ENCODE measurements around the gene SOWAHD. TPM values are rescaled to one million over a fixed set of nuclear protein-coding genes. Genes with fewer than 3 reads are reported as not detected.
"Not testable (repeated sequence)": the region's sequence is repeated elsewhere in the genome, so short reads cannot be mapped to it uniquely, and the experiment has no call there.

The SOWAHD gene
- total RNA-seq, 2 experiments from 2014 or later = 1.7 to 2.1 TPM

GRCh38 chrX:119763181-119763580 is 4.8 kb downstream of the SOWAHD start:
- POLR2A ChIA-PET = no interaction called here
- Mint-ChIP-seq H3K27ac (no peak overlapping the region), H3K36me3 (no peaks in the 10 kb centered on the region), H3K27me3 (no peaks in the 10 kb centered on the region), H3K4me1 (peaks cover 8% of the 10 kb centered on the region), H3K4me3 (no peak overlapping the region), H3K9me3 (no peaks in the 10 kb centered on the region)
- DNase-seq (no peak), ATAC-seq (ENCODE audit: low read depth) (no peak)

- Mint-ChIP-seq H3K27ac (no peak overlapping the region), H3K4me3 (no peak overlapping the region)
- POLR2A ChIA-PET = no interaction called here
Measured at GRCh38 chrX:119763836-119764387, 5.5 kb downstream of the SOWAHD start.

GRCh38 chrX:119768436-119768835 is 10.0 kb downstream of the SOWAHD start:
- H3K4me1 Mint-ChIP-seq; POLR2A ChIA-PET; H3K27me3 Mint-ChIP-seq; ATAC-seq (ENCODE audit: low read depth); H3K27ac Mint-ChIP-seq; DNase-seq; H3K4me3 Mint-ChIP-seq; H3K36me3 Mint-ChIP-seq; H3K9me3 Mint-ChIP-seq: not testable (repeated sequence)

More at GRCh38 chrX:119763836-119764387, 5.5 kb downstream of the SOWAHD start:
- Mint-ChIP-seq H3K4me1 (peaks cover 8% of the 10 kb centered on the region), H3K27me3 (no peaks in the 10 kb centered on the region), H3K36me3 (no peaks in the 10 kb centered on the region), H3K9me3 (no peaks in the 10 kb centered on the region)
- no peak for DNase-seq
- no peak for ATAC-seq (ENCODE audit: low read depth)

DNA sequence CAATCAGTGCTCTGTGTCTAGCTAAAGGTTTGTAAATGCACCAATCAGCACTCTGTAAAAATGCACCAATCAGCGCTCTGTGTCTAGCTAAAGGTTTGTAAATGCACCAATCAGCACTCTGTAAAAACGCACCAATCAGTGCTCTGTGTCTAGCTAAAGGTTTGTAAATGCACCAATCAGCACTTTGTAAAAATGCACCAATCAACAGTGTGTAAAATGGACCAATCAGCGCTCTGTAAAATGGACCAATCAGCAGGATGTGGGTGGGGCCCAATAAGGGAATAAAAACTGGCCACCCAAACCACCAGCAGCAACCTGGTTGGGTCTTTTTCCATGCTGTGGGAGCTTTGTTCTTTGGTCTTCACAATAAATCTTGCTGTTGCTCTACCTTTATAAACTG is 11.0 kb downstream of the SOWAHD start:
- H3K27ac Mint-ChIP-seq; H3K36me3 Mint-ChIP-seq; H3K9me3 Mint-ChIP-seq; H3K27me3 Mint-ChIP-seq; ATAC-seq (ENCODE audit: low read depth); DNase-seq; H3K4me1 Mint-ChIP-seq; H3K4me3 Mint-ChIP-seq: not testable (repeated sequence)
- POLR2A ChIA-PET = interaction anchor here (0.9 kb wide), 1 partner anchor 12 kb away, joined by 6 read pairs; no protein-coding TSS in a partner anchor

DNA sequence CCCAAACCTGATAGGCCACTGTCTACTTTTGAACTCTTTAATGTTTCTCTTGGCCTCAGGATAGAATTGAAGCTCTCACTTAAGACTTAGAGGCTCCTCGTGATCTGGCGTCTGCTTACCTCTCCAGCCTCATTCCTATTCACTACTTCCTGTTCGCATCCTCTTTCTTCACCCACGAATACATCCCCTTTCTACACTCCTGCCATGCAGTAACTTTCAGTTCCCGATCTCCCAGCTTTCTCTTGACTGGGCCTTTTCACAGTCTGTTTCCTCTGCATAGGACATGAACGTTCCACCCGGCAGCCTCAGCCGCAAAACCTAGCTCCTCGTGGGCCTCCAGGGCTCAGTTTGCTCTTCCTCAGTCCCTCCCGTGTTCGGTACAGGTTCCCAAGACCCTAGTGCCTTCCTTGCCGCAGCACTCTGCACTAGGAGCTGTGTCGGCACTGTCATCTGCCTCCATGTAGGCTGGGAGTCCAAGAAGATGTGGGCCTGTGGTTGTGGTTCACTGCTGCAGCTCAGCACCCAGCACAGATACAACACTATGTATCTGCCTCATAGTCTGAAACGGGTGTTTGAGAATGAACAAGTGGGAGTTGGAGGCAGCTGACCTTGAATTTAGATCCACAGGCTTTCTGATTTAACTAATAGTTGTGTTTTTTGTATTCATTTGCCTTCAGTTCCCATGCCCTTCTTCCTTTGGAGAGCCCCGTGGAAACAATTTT is 17.3 kb downstream of the SOWAHD start:
- no peak for DNase-seq
- H3K4me1 Mint-ChIP-seq = peaks cover 6% of the 10 kb centered on the region
- no peak overlapping the region for H3K4me3 Mint-ChIP-seq
- peaks cover 2% of the 10 kb centered on the region for H3K36me3 Mint-ChIP-seq
- H3K27ac Mint-ChIP-seq = peak overlapping the region; percentile 34
- no peaks in the 10 kb centered on the region for H3K9me3 Mint-ChIP-seq
- no peak for ATAC-seq (ENCODE audit: low read depth)
- POLR2A ChIA-PET = interaction anchor here (1.0 to 2.0 kb wide), 2 partner anchors 16 to 18 kb away, joined by 3 to 7 read pairs; partner anchors contain the start of genes RPL39 and SOWAHD
- no peaks in the 10 kb centered on the region for H3K27me3 Mint-ChIP-seq

- Mint-ChIP-seq H3K4me1 (peaks cover 6% of the 10 kb centered on the region), H3K27me3 (no peaks in the 10 kb centered on the region), H3K27ac (no peak overlapping the region), H3K4me3 (no peak overlapping the region), H3K9me3 (no peaks in the 10 kb centered on the region), H3K36me3 (peaks cover 2% of the 10 kb centered on the region)
- DNase-seq (no peak), ATAC-seq (ENCODE audit: low read depth) (no peak)
- POLR2A ChIA-PET = interaction anchor here (1.3 kb wide), 1 partner anchor 12 kb away, joined by 5 read pairs; the partner anchor contains the start of gene RPL39
Measured at GRCh38 chrX:119778829-119779228, 20.4 kb downstream of the SOWAHD start.

DNA sequence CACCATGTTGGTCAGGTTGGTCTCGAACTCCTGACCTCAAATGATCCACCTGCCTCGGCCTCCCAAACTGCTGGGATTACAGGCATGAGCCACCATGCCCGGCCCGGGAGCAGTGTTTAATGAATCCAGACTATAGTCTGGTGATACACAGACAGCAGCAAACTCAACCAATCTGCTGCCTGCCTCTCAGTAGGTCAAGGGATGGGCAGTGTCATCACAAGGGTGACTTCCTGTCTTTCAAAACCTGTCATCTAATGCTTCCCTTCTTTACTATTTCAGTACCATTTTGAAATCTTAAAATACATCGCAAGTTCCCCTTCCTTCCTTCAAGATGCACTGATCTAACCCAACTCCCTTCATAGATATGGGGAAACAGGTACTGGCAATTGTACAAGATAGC is 24.6 kb downstream of the SOWAHD start:
- ATAC-seq (ENCODE audit: low read depth) (no peak), DNase-seq (no peak)
- H3K27me3 Mint-ChIP-seq = no peaks in the 10 kb centered on the region
- H3K4me3 Mint-ChIP-seq = no peak overlapping the region
- no peak overlapping the region for H3K27ac Mint-ChIP-seq
- H3K9me3 Mint-ChIP-seq = no peaks in the 10 kb centered on the region
- POLR2A ChIA-PET = no interaction called here
- H3K36me3 Mint-ChIP-seq = peaks cover 7% of the 10 kb centered on the region
- H3K4me1 Mint-ChIP-seq = peaks cover 11% of the 10 kb centered on the region

GRCh38 chrX:119784747-119785446 is 26.5 kb downstream of the SOWAHD start:
- Mint-ChIP-seq H3K27ac (no peak overlapping the region), H3K4me1 (peaks cover 14% of the 10 kb centered on the region), H3K9me3 (no peaks in the 10 kb centered on the region), H3K36me3 (peaks cover 9% of the 10 kb centered on the region), H3K27me3 (no peaks in the 10 kb centered on the region), H3K4me3 (no peak overlapping the region)
- POLR2A ChIA-PET = interaction anchor here (1.0 to 1.6 kb wide), 3 partner anchors 14 to 28 kb away, joined by 3 to 6 read pairs (median 5); partner anchors contain the start of gene SOWAHD
- DNase-seq (peak; percentile 40), ATAC-seq (ENCODE audit: low read depth) (peak; percentile 72)

- peaks cover 11% of the 10 kb centered on the region for H3K4me1 Mint-ChIP-seq
- POLR2A ChIA-PET = interaction anchor here (0.7 to 2.8 kb wide), 22 partner anchors 11 to 217 kb away, joined by 3 to 25 read pairs (median 5); partner anchors contain the start of genes NKRF, SEPTIN6, SOWAHD and UBE2A
Measured at GRCh38 chrX:119790977-119791436, 32.6 kb downstream of the SOWAHD start.

DNA sequence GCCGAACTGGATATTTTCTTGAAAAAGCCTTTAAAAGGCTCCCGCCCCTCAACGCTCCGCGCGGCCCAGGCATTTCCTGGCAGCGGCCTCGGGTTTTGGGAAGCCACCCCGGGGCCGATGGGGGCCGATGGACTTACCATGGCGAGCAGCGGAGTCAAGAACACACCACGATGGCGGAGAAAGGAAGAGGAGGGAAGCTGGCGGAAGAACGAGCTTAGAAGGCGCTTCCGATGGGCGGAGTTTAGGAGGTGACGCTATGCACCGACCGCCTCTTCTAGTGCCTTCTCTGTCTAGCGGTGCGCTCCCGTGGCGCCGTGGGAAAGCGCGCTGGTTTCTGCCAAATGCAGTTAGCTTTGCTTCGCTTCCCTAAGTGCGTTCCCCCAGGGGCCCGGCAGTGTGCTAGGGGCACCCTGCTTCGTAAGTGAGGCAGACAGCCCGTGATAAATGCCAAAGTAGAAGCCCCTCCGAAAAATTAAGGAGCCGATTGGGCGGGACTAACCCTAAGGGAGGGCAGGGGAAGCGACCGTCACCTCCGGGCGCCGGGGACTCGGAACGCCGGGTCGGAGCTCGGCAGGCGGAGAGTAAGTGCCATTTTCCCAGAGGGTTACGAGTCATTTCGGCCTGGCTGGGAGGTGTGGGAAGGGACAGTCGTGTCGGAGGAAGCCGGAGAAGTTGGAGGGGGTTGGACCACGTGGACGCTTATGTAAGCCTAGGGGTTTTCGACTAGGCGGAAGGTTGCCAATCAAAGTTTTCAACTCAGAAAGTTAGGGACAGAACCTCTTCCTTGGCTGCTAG is 33.2 kb downstream of the SOWAHD start, which contains the start of gene RPL39:
Gene RPL39, minus strand, starts transcription at position 194 of the 795 bp plus-strand sequence. Its CDS starts 54 bp downstream, at position 140.
- POLR2A ChIA-PET = interaction anchor here (0.5 to 2.8 kb wide), 29 partner anchors 12 to 459 kb away, joined by 3 to 25 read pairs (median 3); partner anchors contain the start of genes NKRF, SEPTIN6, SOWAHD and UBE2A
- peaks cover 11% of the 10 kb centered on the region for H3K4me1 Mint-ChIP-seq
- H3K27me3 Mint-ChIP-seq = no peaks in the 10 kb centered on the region
- peaks cover 3% of the 10 kb centered on the region for H3K36me3 Mint-ChIP-seq
- ATAC-seq (ENCODE audit: low read depth) (peak; percentile 94), DNase-seq (peak; percentile 75)
- peak within 1 kb of the TSS; percentile 95 for H3K4me3 Mint-ChIP-seq
- H3K9me3 Mint-ChIP-seq = no peaks in the 10 kb centered on the region
- H3K27ac Mint-ChIP-seq = peak within 1 kb of the TSS; percentile 94

More at GRCh38 chrX:119790977-119791436, 32.6 kb downstream of the SOWAHD start:
- Mint-ChIP-seq H3K36me3 (peaks cover 3% of the 10 kb centered on the region), H3K9me3 (no peaks in the 10 kb centered on the region), H3K27me3 (no peaks in the 10 kb centered on the region), H3K27ac (peak overlapping the region; percentile 94), H3K4me3 (peak overlapping the region; percentile 95)
- ATAC-seq (ENCODE audit: low read depth) (peak; percentile 11), DNase-seq (no peak)

DNA sequence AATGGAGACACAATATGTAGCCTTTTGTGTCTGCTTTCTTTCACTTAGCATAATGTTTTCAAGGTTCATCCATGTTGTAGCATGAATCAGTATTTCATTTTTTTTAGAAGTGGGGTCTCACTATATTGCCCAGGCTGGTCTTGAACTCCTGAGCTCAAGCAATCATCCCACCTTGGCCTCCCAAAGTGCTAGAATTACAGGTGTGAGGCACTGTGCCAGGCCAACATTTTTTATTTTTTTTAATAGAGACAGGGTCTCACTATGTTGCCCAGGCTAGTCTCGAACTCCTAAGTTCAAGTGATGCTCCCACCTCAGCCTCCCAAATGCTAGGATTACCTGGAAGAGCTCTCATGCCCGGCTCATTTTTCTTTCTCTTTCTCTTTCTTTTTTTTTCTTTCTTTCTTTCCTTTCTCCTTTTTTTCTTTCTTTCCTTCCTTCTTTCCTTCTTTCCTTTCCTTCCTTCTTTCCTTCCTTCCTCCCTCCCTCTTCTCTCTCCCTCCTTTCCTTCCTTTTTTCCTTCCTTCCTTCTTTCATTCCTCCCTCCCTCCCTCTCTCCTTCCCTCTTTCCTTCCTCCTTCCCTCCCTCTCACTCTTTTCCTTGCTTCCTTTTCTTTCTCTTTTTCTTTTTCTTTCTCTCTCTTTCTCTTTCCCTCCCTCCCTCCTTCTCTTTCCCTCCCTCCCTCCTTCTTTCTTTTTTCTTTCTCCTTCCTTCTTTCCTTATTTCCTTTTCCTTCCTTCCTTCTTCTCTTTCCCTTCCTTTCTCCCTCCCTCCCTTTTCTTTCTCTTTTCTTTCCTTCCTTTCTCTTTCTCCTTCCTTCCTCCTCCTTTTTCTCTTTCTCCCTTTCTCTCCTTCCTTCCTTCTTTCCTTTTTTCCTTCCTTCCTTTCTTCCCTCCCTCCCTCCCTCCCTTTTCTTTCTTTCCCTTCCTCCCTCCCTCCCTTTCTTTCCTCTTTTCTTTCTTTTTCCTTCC is 43.1 kb downstream of the SOWAHD start:
- Mint-ChIP-seq H3K36me3 (peaks cover 7% of the 10 kb centered on the region), H3K27ac (no peak overlapping the region), H3K4me3 (no peak overlapping the region), H3K27me3 (no peaks in the 10 kb centered on the region), H3K9me3 (peaks cover 3% of the 10 kb centered on the region), H3K4me1 (no peaks in the 10 kb centered on the region)
- POLR2A ChIA-PET = no interaction called here
- DNase-seq (no peak), ATAC-seq (ENCODE audit: low read depth) (no peak)

DNA sequence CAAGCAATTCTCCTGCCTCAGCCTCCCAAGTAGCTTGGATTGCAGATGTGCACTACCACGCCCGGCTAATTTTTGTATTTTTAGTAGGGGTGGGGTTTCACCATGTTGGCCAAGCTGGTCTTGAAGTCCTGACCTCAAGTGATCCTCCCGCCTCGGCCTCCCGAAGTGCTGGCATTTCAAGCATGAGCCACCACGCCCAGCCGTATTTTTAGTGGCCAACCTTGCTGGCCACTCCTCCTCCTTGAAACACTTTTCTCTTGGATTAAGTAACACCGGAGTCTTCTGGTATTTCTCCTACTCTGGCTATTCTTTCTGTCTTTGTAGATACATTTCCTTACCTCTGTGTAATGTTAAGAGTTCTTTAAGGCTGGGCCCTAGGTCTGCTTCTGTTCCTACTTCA is 44.2 kb downstream of the SOWAHD start:
- POLR2A ChIA-PET = no interaction called here
- Mint-ChIP-seq H3K9me3 (peaks cover 3% of the 10 kb centered on the region), H3K4me3 (no peak overlapping the region), H3K4me1 (no peaks in the 10 kb centered on the region), H3K27me3 (no peaks in the 10 kb centered on the region), H3K27ac (no peak overlapping the region), H3K36me3 (peaks cover 7% of the 10 kb centered on the region)
- no peak for ATAC-seq (ENCODE audit: low read depth)
- DNase-seq = no peak

Measured in activated naive CD8-positive, alpha-beta T cell treated with anti-CD3 and anti-CD28 coated beads, Interleukin-2, amount 10 ng/mL, durations not matched to agents 7 days and 5 days (primary cell).